SK-N-DZ (cell line): ENCODE data around the gene SV2C.
"Not testable (repeated sequence)": the region's sequence is repeated elsewhere in the genome, so short reads cannot be mapped to it uniquely, and the experiment has no call there.

Experiments used
- DNase-seq: peaks from one replicate; pipeline ENCODE4 v3.0.0-alpha.2; 2015; ENCODE audit warnings: low spot score

SV2C gene

GRCh38 chr5:76336253-76336809 lies 253.1 kb downstream of the SV2C start:
- not testable (repeated sequence) for DNase-seq

GRCh38 chr5:76337953-76338451 lies 254.8 kb downstream of the SV2C start:
- no peak for DNase-seq

DNA sequence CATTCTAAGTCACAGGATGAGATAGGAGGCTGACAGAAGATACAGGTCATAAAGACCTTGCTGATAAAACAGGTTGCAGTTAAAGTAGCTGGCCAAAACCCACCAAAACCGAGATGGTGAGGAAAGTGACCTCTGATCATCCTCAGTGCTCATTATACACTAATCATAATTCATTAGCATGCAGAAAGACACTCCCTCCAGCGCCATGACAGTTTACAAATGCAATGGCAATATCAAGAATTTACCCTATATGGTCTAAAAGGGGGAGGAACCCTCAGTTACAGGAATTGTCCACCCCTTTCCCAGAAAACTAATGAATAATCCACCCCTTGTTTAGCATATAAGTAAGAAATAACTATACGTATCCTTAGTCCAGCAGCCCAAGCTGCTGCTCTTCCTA lies 256.7 kb downstream of the SV2C start:
- no peak for DNase-seq

GRCh38 chr5:76341651-76342334 lies 258.6 kb downstream of the SV2C start:
- DNase-seq, result no peak

DNA sequence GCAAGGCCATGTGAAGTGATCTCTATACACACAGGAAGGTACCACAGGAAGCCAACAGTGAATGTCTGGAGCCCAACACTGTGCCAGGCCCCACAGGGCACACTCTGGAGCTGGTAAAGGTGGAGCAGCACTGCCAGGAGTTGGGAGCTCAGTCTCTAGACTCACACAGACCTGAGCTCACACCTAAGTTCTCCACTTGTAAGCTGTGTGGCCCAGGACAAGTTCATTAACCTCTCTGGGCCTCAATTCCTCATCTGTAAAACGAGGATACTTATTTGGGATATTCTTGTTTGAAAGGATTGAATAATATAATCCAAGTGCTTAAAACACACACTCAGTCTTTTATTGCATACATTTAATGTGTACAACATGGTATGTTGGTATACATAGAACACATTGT lies 259.3 kb downstream of the SV2C start:
- DNase-seq, result no peak

DNA sequence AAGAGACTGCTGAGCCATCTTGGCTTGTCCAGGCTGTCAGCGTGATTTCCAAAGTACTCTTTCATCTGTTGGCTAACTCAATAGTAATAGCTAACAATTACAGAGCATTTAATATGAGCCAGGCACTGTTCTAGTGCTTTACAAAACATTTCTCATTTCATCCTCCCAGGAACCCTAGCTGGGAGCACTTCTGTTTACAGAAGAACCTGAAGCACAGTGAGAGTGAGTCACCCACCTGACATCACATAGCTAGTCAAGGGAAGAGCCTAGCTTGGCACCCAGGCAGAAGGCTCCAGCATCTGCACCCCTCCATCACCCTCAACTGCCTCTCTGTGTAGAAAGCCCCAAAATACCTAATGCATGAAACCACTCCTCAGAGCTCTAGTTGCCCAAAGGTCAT lies 262.4 kb downstream of the SV2C start:
- DNase-seq, result no peak

DNA sequence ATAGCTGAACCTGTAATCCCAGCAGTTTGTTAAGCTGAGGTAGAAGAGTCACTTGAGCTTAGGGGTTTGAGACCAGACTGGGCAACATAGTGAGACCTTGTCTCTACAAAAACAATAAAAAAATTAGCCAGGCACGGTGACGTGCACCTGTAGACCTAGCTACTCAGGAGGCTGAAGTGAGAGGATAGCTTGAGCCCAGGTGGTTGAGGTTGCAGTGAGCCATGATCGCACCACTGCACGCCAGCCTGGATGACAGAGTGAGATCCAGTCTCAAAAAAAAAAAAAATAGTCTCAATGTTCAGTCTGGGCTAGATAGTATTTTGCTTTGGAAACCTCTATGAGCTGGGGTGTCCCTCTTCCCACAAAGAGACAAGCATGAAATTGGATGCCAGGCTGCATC lies 268.0 kb downstream of the SV2C start:
- DNase-seq, result no peak

GRCh38 chr5:76351577-76351976 lies 268.4 kb downstream of the SV2C start:
- DNase-seq, result no peak

DNA sequence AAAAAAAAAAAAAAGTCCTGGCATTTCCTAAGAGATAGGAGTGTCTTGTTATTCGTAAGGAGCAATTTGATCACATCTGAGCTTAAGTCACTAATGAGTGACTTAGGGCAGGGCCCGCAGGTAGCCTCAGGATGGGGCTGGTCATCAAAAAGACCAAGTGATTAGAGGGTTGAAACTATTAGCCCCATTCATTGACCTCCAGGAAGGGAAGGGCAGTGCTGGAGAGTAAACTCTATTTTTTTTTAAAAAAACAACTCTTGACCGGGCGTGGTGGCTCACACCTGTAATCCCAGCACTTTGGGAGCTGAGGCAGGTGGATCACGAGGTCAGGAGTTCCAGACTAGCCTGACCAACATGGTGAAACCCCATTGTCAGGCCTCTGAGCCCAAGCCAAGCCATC lies 273.7 kb downstream of the SV2C start:
- DNase-seq, result no peak

DNA sequence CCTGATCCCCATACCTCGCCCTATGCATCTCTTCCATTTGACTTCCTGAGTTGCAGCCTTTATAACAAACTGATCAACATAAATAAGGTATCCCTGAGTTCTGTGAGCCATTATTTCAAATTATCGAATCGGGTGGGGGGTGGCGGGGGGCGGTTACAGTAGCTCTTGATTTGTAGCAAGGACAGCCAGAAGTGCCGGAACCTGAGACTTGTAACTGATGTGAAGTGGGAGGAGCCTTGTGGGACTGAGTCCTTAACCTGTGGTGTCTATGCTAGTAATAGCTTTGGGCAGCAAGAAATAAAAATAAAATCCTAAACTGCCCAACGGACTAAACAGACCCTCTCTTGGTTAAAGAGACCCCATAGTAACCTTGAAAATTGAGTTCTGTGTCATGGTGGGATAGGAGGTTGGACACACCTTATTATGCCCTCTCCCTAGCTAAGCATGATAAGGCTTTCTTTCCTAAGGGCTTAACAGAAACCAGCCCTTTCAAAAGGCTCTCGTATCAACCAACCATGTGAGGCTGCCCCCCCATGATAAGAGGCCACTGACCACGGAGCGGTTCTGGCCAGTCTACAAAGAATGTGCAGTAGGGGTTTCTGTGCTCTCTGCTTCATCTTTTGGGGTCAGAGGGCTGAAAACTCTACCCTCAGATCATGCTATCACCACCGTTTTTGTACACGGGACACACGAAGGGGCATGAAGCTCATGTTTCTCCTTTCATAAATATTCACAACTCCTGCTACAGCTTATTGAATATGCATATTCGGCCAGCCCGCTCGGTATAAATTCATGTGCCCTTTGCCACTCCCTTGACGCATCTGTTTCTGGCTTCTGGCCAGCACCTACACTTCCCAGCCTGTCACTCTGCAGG lies 280.4 kb downstream of the SV2C start:
- no peak for DNase-seq

DNA sequence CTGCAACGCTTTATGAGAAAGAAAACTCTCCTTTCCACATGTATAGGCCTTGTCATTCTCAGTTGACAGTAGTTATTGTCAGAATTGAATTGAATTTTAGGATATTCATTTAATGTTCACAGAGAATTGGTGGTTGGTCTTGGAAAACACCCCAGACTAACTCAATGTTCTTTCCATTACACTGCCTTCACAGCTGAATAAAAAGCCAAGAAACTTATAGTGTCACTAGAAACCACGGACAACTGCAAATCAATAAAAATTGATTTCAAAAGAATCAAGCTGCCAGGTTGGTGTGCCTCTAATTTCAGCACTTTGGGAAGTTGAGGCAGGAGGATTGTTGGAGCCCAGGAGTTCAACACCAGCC lies 281.0 kb downstream of the SV2C start:
- no peak for DNase-seq

DNA sequence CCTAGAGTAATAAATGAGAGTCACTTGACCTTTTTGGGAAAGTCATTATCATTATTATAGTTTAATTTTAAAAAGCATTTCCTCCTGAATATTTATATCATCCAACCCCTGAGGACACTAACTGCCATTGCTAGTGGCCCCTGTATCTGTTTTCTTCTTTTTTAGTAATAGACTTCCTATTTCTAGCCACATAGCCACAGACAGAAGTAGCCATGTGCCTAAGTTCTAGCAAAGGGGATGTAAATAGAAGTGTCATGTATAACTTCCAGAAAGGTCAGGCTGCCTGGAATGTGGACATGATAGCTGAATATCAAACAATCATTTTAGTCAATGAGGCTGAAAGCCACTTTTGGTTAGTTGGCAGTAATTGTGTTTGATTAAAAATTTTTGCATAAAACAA lies 282.4 kb downstream of the SV2C start:
- DNase-seq, result no peak

DNA sequence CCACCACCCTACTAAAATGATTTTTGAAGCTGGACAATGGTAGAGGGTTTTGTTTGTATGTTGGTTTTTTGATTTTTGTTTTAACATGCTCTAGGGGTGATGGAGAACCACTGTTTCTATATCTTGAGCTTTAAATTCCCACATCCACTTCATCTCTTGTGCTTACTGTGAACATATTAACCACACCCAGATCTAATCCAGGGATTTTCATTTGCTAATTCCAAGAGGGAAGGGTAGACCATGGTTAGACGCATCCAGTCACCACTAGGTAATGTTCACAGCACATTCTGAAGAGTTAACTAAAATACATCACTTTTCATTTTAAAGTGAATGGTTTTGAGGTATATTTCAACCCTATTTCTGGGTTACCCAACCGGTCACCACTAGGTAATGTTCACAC lies 283.4 kb downstream of the SV2C start:
- DNase-seq, result no peak

DNA sequence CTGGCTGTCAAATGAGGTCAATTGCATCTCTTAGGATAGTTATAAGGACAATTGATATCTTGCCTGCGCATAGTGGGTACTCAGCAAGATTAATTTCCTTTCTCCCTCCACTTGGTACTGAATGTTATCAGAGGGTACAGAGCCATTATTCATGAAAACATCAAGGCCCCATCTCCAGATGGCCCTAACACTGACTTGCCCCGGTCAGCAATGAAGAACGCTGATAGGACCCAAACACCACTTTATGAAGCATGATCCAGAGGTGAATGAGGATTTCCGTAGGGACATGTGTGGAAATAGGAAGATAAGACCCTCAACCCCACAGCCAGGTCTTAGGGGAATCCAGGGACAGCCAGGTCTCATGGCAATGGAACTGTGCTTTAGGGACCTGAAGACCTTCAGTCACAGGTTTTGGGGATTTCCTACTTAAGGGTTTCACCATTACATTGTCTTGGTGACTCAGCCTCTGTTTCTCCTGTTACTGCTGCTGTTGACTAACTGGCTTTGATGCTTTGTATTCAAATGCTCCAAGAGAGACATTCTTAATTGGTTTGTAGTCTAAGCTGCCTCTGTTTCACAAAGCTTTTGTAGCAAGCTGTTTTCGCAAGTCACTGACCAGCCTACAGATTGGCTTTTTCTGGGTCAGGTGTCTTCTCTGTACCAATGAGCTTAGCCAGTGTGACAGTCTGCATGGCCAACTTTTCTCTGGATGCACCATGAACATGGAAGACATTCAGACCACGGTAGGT lies 284.6 kb downstream of the SV2C start:
- DNase-seq, result no peak

GRCh38 chr5:76368941-76369340 lies 285.8 kb downstream of the SV2C start:
- DNase-seq, result no peak

DNA sequence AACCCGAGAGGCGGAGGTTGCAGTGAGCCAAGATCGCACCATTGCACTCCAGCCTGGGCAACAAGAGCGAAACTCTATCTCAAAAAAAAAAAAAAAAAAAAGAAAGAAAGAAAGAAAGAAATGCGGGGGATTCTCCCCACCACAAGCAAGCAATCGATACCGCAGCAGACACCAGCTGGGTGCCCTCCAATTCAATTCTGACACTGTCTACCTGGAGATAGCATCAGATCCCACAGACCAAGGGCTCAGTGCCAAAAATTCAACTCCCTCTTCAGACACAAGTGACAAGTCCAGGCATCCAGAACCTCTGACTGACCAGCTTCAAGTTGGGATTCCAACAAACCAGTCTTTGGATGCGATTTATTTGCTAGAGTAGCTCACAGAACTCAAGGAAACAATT lies 286.5 kb downstream of the SV2C start:
- DNase-seq, result not testable (repeated sequence)

GRCh38 chr5:76371960-76372322 lies 288.8 kb downstream of the SV2C start:
- DNase-seq, result no peak

DNA sequence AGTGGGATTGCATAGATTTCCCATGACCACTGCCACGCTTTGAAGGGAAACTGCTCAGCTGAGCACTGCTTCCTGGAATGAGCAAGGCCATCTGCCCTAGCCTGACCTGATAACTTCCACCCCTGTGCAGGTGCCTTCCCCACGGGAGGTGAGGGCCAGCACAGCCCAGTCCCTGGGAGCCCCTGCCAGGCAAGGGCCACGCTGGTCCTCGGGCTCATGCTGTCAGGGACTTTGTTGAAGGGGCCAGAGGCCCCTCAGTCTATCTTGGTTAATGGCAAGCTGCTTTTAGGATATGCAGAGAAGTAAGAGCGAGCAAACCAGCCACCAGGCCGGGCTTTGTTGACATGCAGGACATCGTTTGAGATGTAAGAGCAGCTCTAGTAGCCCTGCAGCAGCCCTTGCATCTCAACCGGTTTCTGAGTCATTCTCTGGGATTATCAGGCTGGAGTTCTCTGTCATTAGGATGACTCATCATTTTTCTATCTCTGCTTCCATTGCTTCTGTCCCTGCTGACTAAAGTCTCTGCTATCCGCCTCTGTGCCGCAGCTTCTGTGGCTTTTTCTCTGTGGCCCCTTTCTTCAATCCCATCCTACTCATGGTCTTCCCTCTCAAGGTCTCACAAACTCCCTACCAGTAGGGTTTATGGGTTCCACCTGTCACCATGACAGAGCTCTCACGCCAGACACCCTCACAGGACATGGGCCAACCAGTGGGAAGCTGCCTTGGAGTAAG lies 289.3 kb downstream of the SV2C start:
- no peak for DNase-seq

DNA sequence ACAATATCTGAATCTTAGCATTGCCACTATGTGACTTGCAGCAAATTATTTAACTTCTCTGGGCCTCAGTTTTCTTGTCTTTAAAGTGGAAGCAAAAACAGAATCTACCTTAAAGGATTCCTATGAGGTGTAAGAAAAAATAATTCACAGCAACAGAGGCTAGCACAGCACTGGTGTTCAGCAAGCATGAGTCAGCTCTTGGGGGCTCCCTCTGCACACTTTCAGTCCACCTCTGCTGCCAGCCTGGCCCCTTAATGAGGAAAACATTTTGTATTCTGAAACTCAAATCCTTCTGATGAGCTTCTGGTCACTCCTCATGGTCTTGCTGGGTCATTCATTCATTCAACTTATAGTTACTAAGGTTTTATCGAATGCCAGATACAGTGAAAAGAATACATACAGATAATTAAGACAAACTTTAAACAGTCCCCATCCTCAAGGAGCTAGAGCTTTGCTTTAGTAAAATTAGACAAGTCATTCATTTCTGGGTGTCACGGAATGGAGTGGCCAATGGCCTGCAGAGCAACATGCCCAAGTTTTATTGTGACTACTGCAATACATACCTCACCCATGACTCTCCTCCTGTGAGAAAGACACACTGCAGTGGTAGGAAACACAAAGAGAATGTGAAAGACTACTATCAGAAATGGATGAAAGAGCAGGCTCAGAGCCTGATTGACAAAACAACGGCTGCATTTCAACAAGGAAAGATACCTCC lies 293.1 kb downstream of the SV2C start:
- DNase-seq, result no peak

GRCh38 chr5:76376866-76377230 lies 293.7 kb downstream of the SV2C start:
- no peak for DNase-seq

GRCh38 chr5:76378355-76378754 lies 295.2 kb downstream of the SV2C start:
- DNase-seq, result no peak
